Left colon (tissue), 2 donors: Measurements from ENCODE around the gene CFAP299. TPM values are rescaled to one million over a fixed set of nuclear protein-coding genes. Genes with fewer than 3 reads are reported as not detected.
A peak's percentile ranks its signal among the peaks of the same experiment; 100 is the strongest.

ENCODE experiments used
- ATAC-seq: fragments of 200-7000 bp; cut with Tn5 transposase; one replicate; pipeline ENCODE4 v1.9.1; 2020; ENCODE audit warnings: mild to moderate bottlenecking, moderate library complexity
- DNase-seq, 2 donors: peaks; one replicate each; pipeline ENCODE4 v3.0.0-alpha.2; 2020
- intact Hi-C, 2 donors: fragments of 100-400 bp; cut with DNase I in 1 of 2; cut with micrococcal nuclease in 1 of 2; formaldehyde crosslinking; loops; one replicate each; pipeline versions ENCODE4 v1.11.2 to v1.14.0; 2022; cut with DNase I, micrococcal nuclease
- total RNA-seq, 2 donors: library from RNA; stranded (reverse); fragmentation: NEBNext Ultra II Directional; extraction: Animal tissue kit (Norgen Biotek cat#: 25700); gene quantifications; one replicate each; pipeline ENCODE4 v1.2.1, GENCODE V29; 2021
- donor health status: DM: no; HTN: no; CAD: no.
- donor health status: DM: yes; HTN: yes; CAD: no.

The CFAP299 gene
- total RNA-seq, 2 donors from 2014 or later: not detected

- intact Hi-C loops: no loop called here
- DNase-seq: no peak
- ATAC-seq: no peak
These were observed 46.7 kb downstream of the CFAP299 start for GRCh38 chr4:80382090-80382832.

DNA sequence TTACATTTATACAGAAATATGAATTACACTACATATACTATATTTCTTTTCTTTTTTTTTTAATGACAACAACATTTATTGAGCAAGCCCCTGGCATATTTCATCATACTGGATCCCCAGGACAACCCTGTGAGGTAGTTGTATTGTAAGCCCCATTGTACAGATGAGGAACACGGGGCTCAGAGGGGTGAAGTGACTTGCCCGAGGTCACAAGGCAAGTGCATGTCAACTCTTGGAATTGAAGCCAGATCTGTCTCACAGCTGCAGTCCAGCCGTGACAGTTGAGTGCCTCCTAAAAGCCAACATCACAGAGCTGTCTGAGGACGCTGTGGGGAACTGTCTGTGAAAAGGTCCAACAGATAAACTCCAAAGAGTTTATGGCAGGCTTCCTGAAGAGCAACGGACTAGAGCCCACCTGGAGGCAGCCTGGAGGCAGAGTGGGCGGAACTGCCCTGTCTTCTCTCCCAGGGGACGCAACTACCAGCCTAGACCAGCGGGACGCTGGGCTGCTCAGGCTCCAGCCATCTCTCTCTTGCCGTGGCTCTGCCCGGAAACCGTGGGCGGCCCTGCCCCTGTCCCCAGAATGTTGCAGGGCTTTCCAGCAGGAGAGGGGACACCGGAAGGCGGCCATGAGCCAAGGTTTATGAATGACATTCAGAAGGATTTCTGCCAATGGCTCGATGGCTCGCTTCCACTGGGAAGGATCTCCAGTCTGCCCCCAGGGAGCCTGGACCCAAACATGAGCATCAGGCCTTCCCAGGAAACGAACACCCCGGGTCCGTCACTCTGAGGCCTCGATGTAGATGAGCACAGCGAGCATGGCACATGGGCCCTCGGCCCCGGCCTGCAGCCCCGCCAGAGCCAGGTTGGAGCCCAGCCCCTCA lies 50.1 kb downstream of the CFAP299 start:
- ATAC-seq (no peak), DNase-seq (no peak)
- intact Hi-C loops: no loop called here

GRCh38 chr4:80386281-80386886 lies 50.9 kb downstream of the CFAP299 start:
- DNase-seq (no peak), ATAC-seq (no peak)
- intact Hi-C loops: no loop called here

DNA sequence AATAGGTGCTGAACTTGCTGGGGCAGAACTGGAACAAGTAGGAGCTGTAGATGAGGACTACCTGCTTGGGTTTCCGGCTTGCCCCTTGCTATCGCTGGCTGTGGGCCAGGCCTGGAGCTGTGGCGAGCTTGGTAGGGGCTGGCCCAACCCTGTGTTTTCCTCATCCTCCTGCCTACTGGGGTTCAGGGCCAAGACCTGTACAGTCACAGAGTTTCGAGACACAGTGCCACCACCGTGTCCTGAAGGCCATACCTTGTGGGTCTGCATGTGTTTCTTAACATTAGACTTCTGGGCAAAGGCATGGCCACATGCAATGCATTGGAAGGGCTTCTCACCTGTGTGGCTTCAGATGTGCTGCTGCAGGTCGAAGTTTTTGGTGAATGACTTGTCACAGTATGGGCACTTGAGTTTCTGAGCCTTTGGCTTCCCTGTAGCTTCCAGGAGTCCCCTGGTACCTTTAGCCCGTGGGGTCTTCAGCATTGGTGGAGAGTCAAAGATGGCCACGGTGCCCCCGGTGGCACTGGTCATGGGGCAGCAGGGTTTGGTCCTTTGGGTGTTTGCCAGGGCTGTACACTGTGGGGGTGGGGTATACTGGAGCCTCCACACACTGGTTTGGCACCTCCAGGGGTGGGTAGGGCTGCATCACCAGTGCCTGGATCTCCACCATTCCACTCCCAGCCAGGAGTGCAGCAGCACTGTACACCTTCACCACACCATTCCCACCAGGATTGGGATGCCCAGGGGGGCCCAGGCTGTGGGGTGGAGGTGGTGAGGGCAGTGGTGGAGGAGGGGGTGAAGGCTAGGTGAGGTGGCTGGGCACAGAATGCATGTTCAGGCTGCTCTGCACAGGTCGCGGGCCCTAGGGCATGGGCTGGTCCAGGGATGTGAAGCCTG lies 52.1 kb downstream of the CFAP299 start:
- ATAC-seq: no peak
- no peak for DNase-seq
- intact Hi-C loops: no loop called here

DNA sequence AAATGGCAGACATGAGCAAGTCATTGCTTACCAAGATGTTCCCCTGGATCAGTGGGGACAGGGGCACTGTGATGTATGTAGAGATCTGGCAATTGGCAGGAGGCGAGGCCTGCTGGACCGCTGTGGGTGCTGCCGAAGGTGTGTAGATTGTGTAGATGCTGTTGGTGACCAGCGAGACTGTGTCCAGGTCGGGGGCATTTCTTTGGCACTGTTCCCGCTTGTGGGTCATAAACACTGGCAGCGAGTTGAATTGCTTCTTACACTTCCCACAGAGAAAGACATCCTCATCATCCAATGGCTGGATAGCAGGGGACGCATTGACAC lies 52.7 kb downstream of the CFAP299 start:
- intact Hi-C loops: no loop called here
- DNase-seq: no peak
- no peak for ATAC-seq

DNA sequence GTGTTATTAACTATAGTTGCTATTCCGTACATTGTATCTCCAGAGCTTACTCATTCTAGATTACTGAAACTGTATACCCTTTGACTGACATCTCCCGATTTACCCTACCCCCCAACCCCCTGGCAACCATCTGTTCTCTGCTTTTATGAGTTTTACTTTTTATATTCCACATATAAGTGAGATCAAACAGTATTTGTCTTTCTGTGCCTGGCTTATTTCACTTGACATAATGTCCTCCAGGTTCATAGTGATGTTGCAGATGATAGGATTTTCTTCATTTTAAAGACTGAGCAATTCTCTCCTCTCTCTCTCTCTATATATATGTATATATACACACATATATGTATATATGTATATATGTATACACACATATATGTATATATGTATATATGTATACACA lies 54.6 kb downstream of the CFAP299 start:
- intact Hi-C loops: no loop called here
- no peak for ATAC-seq
- DNase-seq: no peak

DNA sequence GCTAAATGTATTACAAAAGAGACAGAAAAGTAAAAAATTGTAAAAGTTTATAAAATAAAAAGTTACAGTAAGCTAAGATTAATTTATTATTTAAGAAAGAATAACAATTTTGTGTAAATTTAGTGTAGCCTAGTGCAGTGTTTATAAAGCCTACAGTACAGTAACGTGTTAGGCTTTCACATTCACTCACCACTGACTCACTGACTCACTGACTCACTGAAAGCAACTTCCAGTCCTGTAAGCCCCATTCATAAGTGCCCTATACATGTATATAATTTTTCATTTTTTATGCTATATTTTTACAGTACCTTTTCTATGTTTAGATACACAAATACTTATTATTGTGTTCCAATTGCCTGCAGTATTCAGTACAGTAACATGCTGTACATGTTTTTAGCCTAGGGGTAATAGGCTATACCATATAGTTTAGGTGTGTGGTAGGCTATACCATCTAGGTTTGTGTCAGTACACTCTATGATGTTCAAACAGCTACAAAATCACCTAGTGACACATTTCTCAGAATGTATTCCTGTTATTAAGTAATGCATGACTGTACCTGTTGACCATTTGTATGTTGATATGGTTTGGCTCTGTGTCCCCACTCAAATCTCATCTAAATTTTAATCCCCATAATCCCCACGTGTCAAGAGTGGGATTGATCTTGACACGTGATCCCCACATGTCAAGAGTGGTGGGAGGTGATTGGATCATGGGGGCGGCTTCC lies 57.9 kb downstream of the CFAP299 start:
- no peak for DNase-seq
- no peak for ATAC-seq
- intact Hi-C loops: no loop called here

DNA sequence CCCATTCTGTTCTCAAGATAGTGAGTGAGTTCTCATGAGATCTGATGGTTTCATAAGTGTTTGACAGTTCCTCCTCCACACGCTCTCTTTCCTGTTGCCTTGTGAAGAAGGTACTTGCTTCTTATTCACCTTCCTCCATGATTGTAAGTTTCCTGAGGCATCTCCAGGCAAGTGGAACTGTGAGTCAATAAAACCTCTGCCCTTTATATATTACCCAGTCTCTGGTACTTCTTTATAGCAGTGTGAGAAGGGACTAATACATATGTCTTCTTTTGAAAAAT lies 58.4 kb downstream of the CFAP299 start:
- no peak for DNase-seq
- ATAC-seq: no peak
- intact Hi-C loops: no loop called here

DNA sequence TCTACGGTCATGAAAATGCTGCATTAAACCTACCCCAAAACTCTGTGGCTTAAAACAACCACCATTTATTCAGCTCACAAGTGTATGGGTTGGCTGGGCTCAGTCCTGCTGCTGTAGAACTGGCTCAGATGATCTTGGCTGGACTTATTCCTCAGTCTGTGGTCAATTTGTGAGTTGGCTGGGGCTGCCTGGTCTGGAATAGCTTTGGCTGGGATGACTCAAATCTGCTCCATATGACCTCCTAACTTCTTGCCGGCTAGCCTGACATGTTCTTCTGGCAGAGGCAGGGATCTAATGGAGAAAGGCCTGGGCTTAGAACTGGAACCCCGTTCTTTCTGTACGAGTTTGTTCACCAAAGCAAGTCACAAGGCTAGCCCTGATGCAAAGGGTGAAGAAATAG lies 71.7 kb downstream of the CFAP299 start:
- no peak for DNase-seq
- no peak for ATAC-seq

DNA sequence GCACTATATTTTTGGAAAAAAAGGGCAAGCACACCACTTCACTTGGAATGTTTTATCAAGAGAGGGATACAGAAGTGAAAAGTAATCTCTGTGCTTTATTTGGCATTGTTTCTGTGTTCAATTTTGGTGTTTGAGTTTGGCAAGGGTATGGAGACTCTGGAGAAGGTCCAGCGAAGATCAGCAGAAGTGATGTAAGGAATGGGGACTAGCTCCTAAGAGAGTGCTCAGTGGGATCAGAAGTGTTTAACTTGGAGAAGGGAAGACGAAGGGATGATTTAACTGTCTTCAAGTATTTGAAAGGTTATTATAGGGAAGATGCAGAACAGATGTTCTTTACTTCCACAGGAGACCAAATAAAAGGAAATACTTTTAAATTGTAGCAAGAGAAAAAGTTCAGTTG lies 74.3 kb downstream of the CFAP299 start:
- intact Hi-C loops: no loop called here
- ATAC-seq: no peak
- DNase-seq: no peak

More for the DNA sequence above, 71.7 kb downstream of the CFAP299 start:
- intact Hi-C loops: no loop called here

- ATAC-seq (no peak), DNase-seq (no peak)
- intact Hi-C loops: no loop called here
These were observed 76.8 kb downstream of the CFAP299 start for GRCh38 chr4:80412322-80412721.

DNA sequence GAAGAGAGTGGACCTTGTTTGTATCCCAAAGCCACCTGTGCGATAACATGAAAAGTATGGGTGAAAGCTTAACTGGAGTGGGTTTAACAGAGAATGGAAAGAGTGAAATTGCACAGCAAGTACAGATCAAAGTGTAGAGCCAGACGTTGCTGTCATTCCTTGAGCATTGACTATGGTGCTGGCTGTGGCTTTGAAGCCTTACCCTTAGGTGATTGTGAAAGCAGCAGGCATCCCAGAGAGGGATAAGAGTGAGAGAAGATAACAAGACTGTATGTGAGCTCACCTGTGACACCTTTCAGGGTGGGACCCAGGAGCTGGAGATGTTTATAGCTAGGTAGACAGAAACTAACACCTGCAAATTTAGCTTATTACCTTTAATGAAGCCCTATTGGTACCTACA lies 77.6 kb downstream of the CFAP299 start:
- DNase-seq: no peak
- intact Hi-C loops: no loop called here

DNA sequence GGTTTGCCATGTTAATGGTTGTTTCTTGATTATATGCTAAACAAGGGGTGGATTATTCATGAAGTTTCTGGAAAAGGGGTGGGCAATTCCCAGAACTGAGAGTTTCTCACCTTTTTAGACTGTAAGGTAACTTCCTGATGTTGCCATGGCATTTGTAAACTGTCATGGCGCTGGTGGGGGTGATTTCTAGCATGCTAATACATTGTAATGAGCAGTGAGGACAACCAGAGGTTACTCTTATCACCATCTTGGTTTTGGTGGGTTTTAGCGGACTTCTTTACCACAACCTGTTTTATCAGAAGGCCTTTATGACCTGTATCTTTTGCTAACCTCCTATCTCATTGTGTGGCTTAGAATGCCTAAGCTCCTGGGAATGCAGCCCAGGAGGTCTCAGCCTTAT lies 81.5 kb downstream of the CFAP299 start:
- no peak for ATAC-seq
- DNase-seq: no peak
- intact Hi-C loops: no loop called here

More for the DNA sequence above, 77.6 kb downstream of the CFAP299 start:
- ATAC-seq: no peak

DNA sequence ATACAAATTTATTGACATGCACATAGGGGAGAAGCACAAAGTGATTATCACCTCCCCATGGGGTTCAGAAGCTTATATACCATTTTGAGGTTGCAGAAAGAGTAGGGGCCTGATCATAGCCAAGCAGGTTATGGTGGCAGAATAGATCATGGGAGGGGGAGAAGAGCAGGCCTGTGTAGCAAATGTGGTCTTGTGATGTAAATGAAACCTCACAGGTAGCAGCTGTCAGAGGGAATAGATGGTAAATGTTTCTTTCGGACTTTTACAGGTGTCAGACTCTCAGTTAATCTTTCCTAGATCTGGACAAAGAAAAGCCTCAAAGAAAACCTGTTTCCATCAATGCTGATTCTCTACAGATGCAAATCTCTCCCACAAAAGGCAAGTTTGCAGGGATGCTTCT lies 84.4 kb downstream of the CFAP299 start:
- intact Hi-C loops: no loop called here
- ATAC-seq (no peak), DNase-seq (no peak)

DNA sequence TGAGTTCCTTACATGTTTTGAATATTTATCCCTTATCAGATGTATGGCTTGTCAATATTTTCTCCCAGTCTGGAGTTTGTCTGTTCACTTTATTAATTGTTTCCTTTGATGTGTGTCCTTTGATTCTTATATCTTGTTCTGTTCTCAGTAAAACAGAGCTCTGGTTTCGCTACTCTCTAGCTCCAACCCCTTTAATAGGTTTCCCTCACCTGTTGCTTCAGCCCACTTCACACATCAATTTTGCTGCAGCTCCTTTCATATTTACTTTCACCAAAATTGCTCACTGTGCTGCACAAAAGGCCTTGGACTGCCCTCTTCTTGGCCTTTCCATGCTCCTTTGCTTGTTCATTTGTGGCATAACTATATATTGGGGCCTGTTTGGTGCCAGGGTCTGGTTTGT lies 85.1 kb downstream of the CFAP299 start:
- no peak for DNase-seq
- no peak for ATAC-seq
- intact Hi-C loops: no loop called here

GRCh38 chr4:80422727-80423404 lies 87.3 kb downstream of the CFAP299 start:
- intact Hi-C loops: no loop called here
- peak; percentile 37 for ATAC-seq
- DNase-seq: no peak

- no peak for DNase-seq
- intact Hi-C loops: no loop called here
- no peak for ATAC-seq
These were observed 88.2 kb downstream of the CFAP299 start for GRCh38 chr4:80423553-80424224.

GRCh38 chr4:80424225-80424581 lies 88.7 kb downstream of the CFAP299 start:
- intact Hi-C loops: no loop called here
- ATAC-seq: no peak
- DNase-seq: no peak
